ENCODE data around the gene RHBDF2. TPM values are rescaled to one million over a fixed set of nuclear protein-coding genes. Genes with fewer than 3 reads are reported as not detected.

The RHBDF2 gene
- total RNA-seq, 1 experiment from 2014 or later, result 52.3 TPM

GRCh38 chr17:76439314-76439928 lies 61.8 kb downstream of the RHBDF2 start:
- Histone ChIP-seq H3K27ac (ENCODE audit: low read length) (peak overlapping the region; percentile 55), H3K27me3 (ENCODE audit: low read length) (no peaks in the 10 kb centered on the region), H3F3A (ENCODE audit: low read length, unreplicated experiment) (no peaks in the 10 kb centered on the region), H3K4me3 (ENCODE audit: low read length) (no peak overlapping the region), H3K9ac (ENCODE audit: low read length) (no peak overlapping the region), H3K36me3 (ENCODE audit: low read depth, low read length) (peaks cover 1% of the 10 kb centered on the region; the same call in 1 of the 2 replicates), H2AFZ (ENCODE audit: low read length) (no peak overlapping the region), H3K9me3 (ENCODE audit: low read length) (no peaks in the 10 kb centered on the region), H3K79me2 (ENCODE audit: low read length) (peaks cover 98% of the 10 kb centered on the region), H3K9me2 (replicated peaks; ENCODE audit: low read length) (no peaks in the 10 kb centered on the region), H3K4me2 (ENCODE audit: low read length) (peak overlapping the region; percentile 34), H3K4me1 (ENCODE audit: insufficient read depth, low read length) (peaks cover 51% of the 10 kb centered on the region), H4K20me1 (ENCODE audit: low read length) (peaks cover 37% of the 10 kb centered on the region)
- DNase-seq, result no peak
- CTCF ChIA-PET, result interaction anchor here (0.6 kb wide), 1 partner anchor 185 kb away, joined by 3 read pairs; no protein-coding TSS in a partner anchor
- intact Hi-C loops (cut with micrococcal nuclease), result no loop called here
- TF ChIP-seq EZH2 (IDR thresholded peaks at IDR 0.05; ENCODE audit: low read length, unreplicated experiment) (no peak), CTCF (conservative IDR thresholded peaks at IDR 0.05; ENCODE audit: low read depth, low read length) (no peak), EZH2phosphoT487 (IDR thresholded peaks at IDR 0.05; ENCODE audit: borderline replicate concordance, low read length) (no peak)
- POLR2A ChIA-PET (ENCODE audit: unreplicated experiment), result no interaction called here
- BruUV-seq (replicated peaks), result no TSS peak
- ATAC-seq, result no peak

GRCh38 chr17:76438906-76439305 lies 62.3 kb downstream of the RHBDF2 start:
- Histone ChIP-seq H4K20me1 (ENCODE audit: low read length) (peaks cover 37% of the 10 kb centered on the region), H3K9me2 (replicated peaks; ENCODE audit: low read length) (no peaks in the 10 kb centered on the region), H3K27me3 (ENCODE audit: low read length) (no peaks in the 10 kb centered on the region), H3K9me3 (ENCODE audit: low read length) (no peaks in the 10 kb centered on the region), H3K36me3 (ENCODE audit: low read depth, low read length) (peaks cover 6% of the 10 kb centered on the region; the same call in 1 of the 2 replicates), H3K79me2 (ENCODE audit: low read length) (peaks cover 98% of the 10 kb centered on the region), H3K9ac (ENCODE audit: low read length) (no peak overlapping the region), H3K27ac (ENCODE audit: low read length) (peak overlapping the region; percentile 55), H3K4me3 (ENCODE audit: low read length) (no peak overlapping the region), H3K4me2 (ENCODE audit: low read length) (peak overlapping the region; percentile 34), H3F3A (ENCODE audit: low read length, unreplicated experiment) (no peaks in the 10 kb centered on the region), H3K4me1 (ENCODE audit: insufficient read depth, low read length) (peaks cover 47% of the 10 kb centered on the region), H2AFZ (ENCODE audit: low read length) (no peak overlapping the region)
- ChIA-PET POLR2A (ENCODE audit: unreplicated experiment) (no interaction called here), CTCF (interaction anchor here (0.6 kb wide), 1 partner anchor 74 kb away, joined by 3 read pairs; no protein-coding TSS in a partner anchor)
- peak; percentile 76 for ATAC-seq
- TF ChIP-seq CTCF (conservative IDR thresholded peaks at IDR 0.05; ENCODE audit: low read depth, low read length) (no peak), EZH2phosphoT487 (IDR thresholded peaks at IDR 0.05; ENCODE audit: borderline replicate concordance, low read length) (no peak), EZH2 (IDR thresholded peaks at IDR 0.05; ENCODE audit: low read length, unreplicated experiment) (no peak)
- DNase-seq, result peak; percentile 75
- intact Hi-C loops (cut with micrococcal nuclease), result no loop called here
- no TSS peak for BruUV-seq (replicated peaks)
